MM.1S (cell line): Measurements from ENCODE around the gene OGFR.

Source experiments
- DNase-seq: peaks from one replicate; pipeline ENCODE4 v3.0.0-alpha.2; 2015
- H2AFZ ChIP-seq: fragments of 300-600 bp; sonication (generic); 2 replicates; pipeline ENCODE4 v1.6.0; 2016; ENCODE audit warnings: antibody characterized with exemption, low read length
- H3F3A ChIP-seq: fragments of 300-600 bp; sonication (generic); 2 replicates; pipeline ENCODE4 v1.6.1; 2016; ENCODE audit warnings: mild to moderate bottlenecking, antibody characterized with exemption, low read length, moderate library complexity, mixed read lengths; ENCODE audit not compliant: insufficient read depth
- H3K27ac ChIP-seq: fragments of 300-600 bp; sonication (generic); 2 replicates; pipeline ENCODE4 v1.5.1; 2016; ENCODE audit warnings: mild to moderate bottlenecking, low read length
- H3K27me3 ChIP-seq: fragments of 300-600 bp; sonication (generic); replicated peaks from 2 replicates; pipeline ENCODE4 v1.6.0; 2016; ENCODE audit warnings: low read length; ENCODE audit not compliant: insufficient read depth
- H3K36me3 ChIP-seq: fragments of 300-600 bp; sonication (generic); replicated peaks from 2 replicates; pipeline ENCODE4 v1.6.1; 2016; ENCODE audit warnings: mild to moderate bottlenecking, low read length, mixed read lengths; ENCODE audit not compliant: insufficient read depth
- H3K4me1 ChIP-seq: fragments of 300-600 bp; sonication (generic); 2 replicates; pipeline ENCODE4 v1.6.1; 2016; ENCODE audit warnings: low read length, mixed read lengths
- H3K4me2 ChIP-seq: fragments of 300-600 bp; sonication (generic); 2 replicates; pipeline ENCODE4 v1.6.0; 2016; ENCODE audit warnings: low read depth, low read length
- H3K4me3 ChIP-seq: fragments of 300-600 bp; sonication (generic); 2 replicates; pipeline ENCODE4 v1.5.1; 2016; ENCODE audit warnings: low read length, mixed read lengths
- H3K79me2 ChIP-seq: fragments of 300-600 bp; sonication (generic); 2 replicates; pipeline ENCODE4 v1.6.1; 2016; ENCODE audit warnings: mixed run types, low read length, mixed read lengths
- H3K9ac ChIP-seq: fragments of 300-600 bp; sonication (generic); 2 replicates; pipeline ENCODE4 v1.6.1; 2016; ENCODE audit warnings: low read length, mixed read lengths
- H3K9me2 ChIP-seq: fragments of 300-600 bp; sonication (generic); replicated peaks from 2 replicates; pipeline ENCODE4 v1.6.1; 2016; ENCODE audit warnings: mild to moderate bottlenecking, low read length, mixed read lengths; ENCODE audit not compliant: insufficient read depth
- H3K9me3 ChIP-seq: fragments of 300-600 bp; sonication (generic); replicated peaks from 2 replicates; pipeline ENCODE4 v1.6.1; 2016; ENCODE audit warnings: mild to moderate bottlenecking, low read length, mixed read lengths; ENCODE audit not compliant: insufficient read depth
- H4K20me1 ChIP-seq: fragments of 300-600 bp; sonication (generic); 2 replicates; pipeline ENCODE4 v1.6.1; 2016; ENCODE audit warnings: mild to moderate bottlenecking, low read length, moderate library complexity, mixed read lengths; ENCODE audit not compliant: insufficient read depth
- EZH2 ChIP-seq: fragments of 300-600 bp; sonication (generic); optimal IDR thresholded peaks from 2 replicates; pipeline ENCODE3; 2017; ENCODE audit warnings: low read depth, mild to moderate bottlenecking, antibody characterized with exemption, low read length, mixed read lengths
- EZH2phosphoT487 ChIP-seq: fragments of 300-600 bp; sonication (generic); IDR thresholded peaks from 2 replicates; pipeline ENCODE4 v1.6.1; 2018; ENCODE audit warnings: antibody characterized with exemption, low read length
- TF ChIP-seq, protein P1 (sequence below): fragments of 300-600 bp; sonication (generic); IDR thresholded peaks from 2 replicates; pipeline ENCODE4 v1.5.1; 2016; ENCODE audit warnings: antibody characterized with exemption, low read length, mixed read lengths

Gene OGFR

DNA sequence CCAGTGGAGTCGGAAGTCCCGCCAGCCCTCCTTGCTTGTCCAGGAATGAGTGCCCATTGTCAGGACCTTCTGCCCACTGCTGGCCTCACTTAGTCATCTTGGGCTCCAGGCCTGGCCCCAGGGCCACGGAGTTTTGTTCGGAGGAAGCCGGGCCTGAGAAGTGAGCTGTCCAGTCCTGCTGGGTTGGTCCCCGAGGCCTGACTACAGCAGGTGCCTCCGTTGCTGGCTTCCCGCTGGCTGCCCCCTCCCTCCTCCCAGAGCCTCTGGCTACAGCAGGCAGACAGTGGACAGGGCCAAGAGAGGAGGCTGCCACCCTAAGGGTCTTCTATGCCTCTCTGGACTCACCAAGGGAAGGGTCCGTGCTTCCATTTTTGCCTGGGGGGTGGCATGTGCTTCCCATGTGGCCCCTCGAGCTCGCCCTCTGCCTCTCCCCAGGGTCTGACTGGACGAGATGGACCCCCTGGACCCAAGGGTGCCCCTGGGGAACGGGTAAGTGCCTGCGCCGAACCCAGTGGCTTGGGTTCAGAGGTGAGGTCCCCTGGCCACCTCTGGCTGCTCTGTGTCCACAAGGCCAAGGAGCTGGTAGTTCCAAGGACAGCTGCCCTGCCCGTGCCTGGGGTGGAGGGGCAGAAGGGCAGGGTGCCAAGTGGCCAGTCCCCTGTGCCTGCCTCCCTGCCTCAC is 15.0 kb downstream of the OGFR start:
- no peak for TF ChIP-seq EZH2
- TF ChIP-seq EZH2phosphoT487, result no peak
- TF ChIP-seq, protein P1, sequence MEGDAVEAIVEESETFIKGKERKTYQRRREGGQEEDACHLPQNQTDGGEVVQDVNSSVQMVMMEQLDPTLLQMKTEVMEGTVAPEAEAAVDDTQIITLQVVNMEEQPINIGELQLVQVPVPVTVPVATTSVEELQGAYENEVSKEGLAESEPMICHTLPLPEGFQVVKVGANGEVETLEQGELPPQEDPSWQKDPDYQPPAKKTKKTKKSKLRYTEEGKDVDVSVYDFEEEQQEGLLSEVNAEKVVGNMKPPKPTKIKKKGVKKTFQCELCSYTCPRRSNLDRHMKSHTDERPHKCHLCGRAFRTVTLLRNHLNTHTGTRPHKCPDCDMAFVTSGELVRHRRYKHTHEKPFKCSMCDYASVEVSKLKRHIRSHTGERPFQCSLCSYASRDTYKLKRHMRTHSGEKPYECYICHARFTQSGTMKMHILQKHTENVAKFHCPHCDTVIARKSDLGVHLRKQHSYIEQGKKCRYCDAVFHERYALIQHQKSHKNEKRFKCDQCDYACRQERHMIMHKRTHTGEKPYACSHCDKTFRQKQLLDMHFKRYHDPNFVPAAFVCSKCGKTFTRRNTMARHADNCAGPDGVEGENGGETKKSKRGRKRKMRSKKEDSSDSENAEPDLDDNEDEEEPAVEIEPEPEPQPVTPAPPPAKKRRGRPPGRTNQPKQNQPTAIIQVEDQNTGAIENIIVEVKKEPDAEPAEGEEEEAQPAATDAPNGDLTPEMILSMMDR, result no peak
- Histone ChIP-seq H3F3A (no peaks in the 10 kb centered on the region), H3K27ac (no peak overlapping the region), H3K9ac (no peak overlapping the region), H3K4me2 (no peak overlapping the region), H3K4me1 (peaks cover 5% of the 10 kb centered on the region), H3K4me3 (no peak overlapping the region), H3K9me2 (no peaks in the 10 kb centered on the region), H3K9me3 (no peaks in the 10 kb centered on the region), H4K20me1 (no peaks in the 10 kb centered on the region), H3K27me3 (peaks cover 70% of the 10 kb centered on the region), H2AFZ (no peak overlapping the region), H3K36me3 (no peaks in the 10 kb centered on the region), H3K79me2 (no peaks in the 10 kb centered on the region)
- DNase-seq, result no peak

DNA sequence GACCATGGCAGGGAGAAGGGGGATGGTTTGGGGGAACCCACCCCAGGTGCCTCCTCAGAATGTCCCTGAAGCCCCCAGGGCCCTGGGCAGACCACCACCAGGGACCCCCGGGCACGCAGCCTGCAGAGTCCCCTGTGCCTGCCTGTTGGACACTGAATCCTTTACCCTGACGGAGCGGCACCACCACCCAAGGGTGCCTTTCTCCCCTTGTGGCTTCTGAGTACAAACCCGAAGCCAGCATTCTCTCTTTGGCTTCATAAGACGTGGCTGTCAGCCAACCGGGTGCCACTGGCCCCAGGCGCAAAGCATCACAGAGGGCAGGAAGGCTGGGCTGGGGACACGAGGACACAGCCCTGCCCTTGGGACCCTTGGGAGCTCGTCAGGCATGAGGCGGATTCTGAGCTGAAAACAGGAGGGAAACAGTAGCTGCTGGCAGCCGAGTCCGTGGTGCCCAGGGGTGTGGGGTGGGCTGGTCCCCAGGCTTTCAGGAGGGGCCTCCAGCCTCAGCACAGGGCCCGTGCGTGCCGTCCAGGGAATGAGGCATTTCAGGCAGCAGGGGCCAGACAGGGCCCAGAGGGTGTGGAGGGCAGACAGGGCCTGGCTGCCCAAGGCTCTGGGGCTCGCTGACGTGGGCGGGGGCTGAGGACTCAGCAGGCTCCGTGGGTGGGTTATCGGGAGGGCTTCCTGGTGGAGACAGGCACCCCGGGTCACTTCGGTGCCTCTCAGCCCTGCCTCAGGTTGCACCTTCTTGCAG is 15.8 kb downstream of the OGFR start:
- H3K27ac ChIP-seq, result no peak overlapping the region
- H3K4me1 ChIP-seq, result peaks cover 6% of the 10 kb centered on the region
- H3K36me3 ChIP-seq, result no peaks in the 10 kb centered on the region
- H2AFZ ChIP-seq, result no peak overlapping the region
- no peak overlapping the region for H3K4me2 ChIP-seq
- H3K9me3 ChIP-seq, result no peaks in the 10 kb centered on the region
- no peak overlapping the region for H3K4me3 ChIP-seq
- H4K20me1 ChIP-seq, result no peaks in the 10 kb centered on the region
- TF ChIP-seq EZH2 (no peak), EZH2phosphoT487 (no peak)
- TF ChIP-seq, protein P1, result no peak
- H3K9me2 ChIP-seq, result no peaks in the 10 kb centered on the region
- no peak for DNase-seq
- H3K27me3 ChIP-seq, result peaks cover 63% of the 10 kb centered on the region
- no peaks in the 10 kb centered on the region for H3K79me2 ChIP-seq
- no peaks in the 10 kb centered on the region for H3F3A ChIP-seq
- H3K9ac ChIP-seq, result no peak overlapping the region

DNA sequence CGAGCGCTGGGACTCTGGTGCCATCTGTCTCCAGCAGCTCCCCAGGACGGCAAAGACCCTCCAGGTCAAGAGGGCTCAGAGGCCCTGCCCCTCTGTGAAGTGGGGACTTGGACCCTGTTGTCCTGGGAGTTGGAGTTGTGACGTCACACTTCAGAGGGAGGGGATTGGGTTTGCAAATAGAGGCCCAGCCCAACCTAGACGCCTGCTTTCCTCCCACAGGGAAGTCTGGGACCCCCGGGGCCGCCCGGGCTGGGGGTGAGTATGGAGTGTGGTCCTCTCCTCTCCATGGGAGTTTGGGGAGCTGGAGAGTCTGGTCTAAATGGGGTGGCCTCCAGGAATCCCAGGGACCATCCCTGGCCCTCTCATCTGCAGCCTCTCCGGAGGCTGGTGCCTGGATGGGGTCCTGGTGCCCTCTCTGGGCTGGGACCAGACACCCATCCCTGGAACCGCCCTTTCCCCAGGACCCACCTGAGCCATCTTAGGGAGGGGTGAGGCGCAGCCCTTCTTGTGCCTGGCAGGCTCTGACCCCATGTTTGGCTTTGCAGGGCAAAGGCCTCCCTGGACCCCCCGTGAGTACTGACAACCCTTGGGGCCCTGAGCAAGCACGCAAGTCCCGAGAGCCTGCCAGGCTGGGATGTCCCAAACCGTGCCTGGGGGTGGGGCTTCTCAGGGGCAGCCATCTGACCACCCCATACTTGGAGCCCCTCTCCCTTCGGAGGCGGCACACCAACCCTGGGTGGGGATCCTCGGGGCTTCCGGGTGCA is 16.5 kb downstream of the OGFR start:
- no peak overlapping the region for H3K27ac ChIP-seq
- no peaks in the 10 kb centered on the region for H3K79me2 ChIP-seq

More for the DNA sequence above, 16.5 kb downstream of the OGFR start:
- H3K4me2 ChIP-seq, result no peak overlapping the region
- DNase-seq, result no peak
- H3K4me3 ChIP-seq, result no peak overlapping the region
- peaks cover 60% of the 10 kb centered on the region for H3K27me3 ChIP-seq
- H3K4me1 ChIP-seq, result peaks cover 6% of the 10 kb centered on the region
- H3F3A ChIP-seq, result no peaks in the 10 kb centered on the region
- no peak overlapping the region for H2AFZ ChIP-seq
- H4K20me1 ChIP-seq, result no peaks in the 10 kb centered on the region
- TF ChIP-seq, protein P1, result no peak
- TF ChIP-seq EZH2 (no peak), EZH2phosphoT487 (no peak)
- H3K9me2 ChIP-seq, result no peaks in the 10 kb centered on the region
- no peaks in the 10 kb centered on the region for H3K9me3 ChIP-seq
- no peak overlapping the region for H3K9ac ChIP-seq
- H3K36me3 ChIP-seq, result no peaks in the 10 kb centered on the region
